H7 (cell line): ENCODE measurements around the gene MOB2. TPM values are rescaled to one million over a fixed set of nuclear protein-coding genes. Genes with fewer than 3 reads are reported as not detected.

ENCODE experiments used
- DNase-seq: peaks from one replicate; pipeline ENCODE4 v3.0.0; 2012
- H3K27me3 ChIP-seq: 2 replicates; pipeline ENCODE4 v1.6.0; 2011; ENCODE audit warnings: mild to moderate bottlenecking, low read length; ENCODE audit not compliant: control insufficient read depth, insufficient read depth
- H3K36me3 ChIP-seq: replicated peaks from 2 replicates; pipeline ENCODE4 v1.5.1; 2011; ENCODE audit warnings: low read length; ENCODE audit not compliant: control insufficient read depth, insufficient read depth
- H3K4me3 ChIP-seq: 2 replicates; pipeline ENCODE4 v1.5.1; 2011; ENCODE audit warnings: low read depth, mild to moderate bottlenecking, control low read depth, low read length, moderate library complexity; ENCODE audit not compliant: insufficient read depth
- total RNA-seq: library from RNA; depleted of rRNA; stranded (reverse); fragments of >200 nt; shearing (Covaris generic); gene quantifications from 2 replicates; pipeline ENCODE4 v1.2.3, GENCODE V29; 2014

The MOB2 gene
- total RNA-seq, 1 experiment from 2014 or later: 20.2 TPM

- H3K27me3 ChIP-seq: no peaks in the 10 kb centered on the region
- no peaks in the 10 kb centered on the region; the same call in 1 of the 2 replicates for H3K36me3 ChIP-seq
- no peak overlapping the region for H3K4me3 ChIP-seq
- no peak for DNase-seq
Observed at GRCh38 chr11:1457856-1458255, 28.7 kb downstream of the MOB2 start.

GRCh38 chr11:1457326-1457680 is 29.3 kb downstream of the MOB2 start:
- Histone ChIP-seq H3K27me3 (no peaks in the 10 kb centered on the region), H3K4me3 (no peak overlapping the region), H3K36me3 (peaks cover 2% of the 10 kb centered on the region; the same call in 1 of the 2 replicates)
- DNase-seq: no peak

GRCh38 chr11:1456596-1457325 is 29.8 kb downstream of the MOB2 start:
- H3K27me3 ChIP-seq: no peaks in the 10 kb centered on the region
- DNase-seq: no peak
- peaks cover 2% of the 10 kb centered on the region; the same call in 1 of the 2 replicates for H3K36me3 ChIP-seq
- no peak overlapping the region for H3K4me3 ChIP-seq

GRCh38 chr11:1456176-1456575 is 30.4 kb downstream of the MOB2 start:
- H3K4me3 ChIP-seq: no peak overlapping the region
- H3K27me3 ChIP-seq: no peaks in the 10 kb centered on the region
- DNase-seq: no peak
- H3K36me3 ChIP-seq: peaks cover 2% of the 10 kb centered on the region; the same call in 1 of the 2 replicates

- DNase-seq: no peak
- Histone ChIP-seq H3K36me3 (peaks cover 2% of the 10 kb centered on the region; the same call in 1 of the 2 replicates), H3K27me3 (no peaks in the 10 kb centered on the region), H3K4me3 (no peak overlapping the region)
Observed at GRCh38 chr11:1455763-1456060, 30.9 kb downstream of the MOB2 start.

GRCh38 chr11:1455032-1455762 is 31.4 kb downstream of the MOB2 start:
- H3K4me3 ChIP-seq: no peak overlapping the region
- peaks cover 2% of the 10 kb centered on the region; the same call in 1 of the 2 replicates for H3K36me3 ChIP-seq
- no peaks in the 10 kb centered on the region for H3K27me3 ChIP-seq
- no peak for DNase-seq

- Histone ChIP-seq H3K36me3 (peaks cover 2% of the 10 kb centered on the region; the same call in 1 of the 2 replicates), H3K27me3 (no peaks in the 10 kb centered on the region), H3K4me3 (no peak overlapping the region)
- DNase-seq: no peak
Observed at GRCh38 chr11:1454576-1454975, 32.0 kb downstream of the MOB2 start.

- no peaks in the 10 kb centered on the region for H3K27me3 ChIP-seq
- peaks cover 2% of the 10 kb centered on the region; the same call in 1 of the 2 replicates for H3K36me3 ChIP-seq
- H3K4me3 ChIP-seq: no peak overlapping the region
- DNase-seq: peak; percentile 96
Observed at GRCh38 chr11:1453611-1454034, 33.0 kb downstream of the MOB2 start.

GRCh38 chr11:1452744-1453143 is 33.8 kb downstream of the MOB2 start:
- Histone ChIP-seq H3K36me3 (peaks cover 2% of the 10 kb centered on the region; the same call in 1 of the 2 replicates), H3K4me3 (no peak overlapping the region), H3K27me3 (no peaks in the 10 kb centered on the region)
- no peak for DNase-seq

GRCh38 chr11:1451781-1452470 is 34.7 kb downstream of the MOB2 start:
- no peak for DNase-seq
- no peak overlapping the region for H3K4me3 ChIP-seq
- peaks cover 2% of the 10 kb centered on the region; the same call in 1 of the 2 replicates for H3K36me3 ChIP-seq
- H3K27me3 ChIP-seq: no peaks in the 10 kb centered on the region

- H3K27me3 ChIP-seq: no peaks in the 10 kb centered on the region
- DNase-seq: peak; percentile 89
- H3K36me3 ChIP-seq: peaks cover 2% of the 10 kb centered on the region; the same call in 1 of the 2 replicates
- no peak overlapping the region for H3K4me3 ChIP-seq
Observed at GRCh38 chr11:1450949-1451710, 35.4 kb downstream of the MOB2 start.

- H3K4me3 ChIP-seq: no peak overlapping the region
Observed at GRCh38 chr11:1450344-1450875, 36.2 kb downstream of the MOB2 start.

GRCh38 chr11:1449490-1450243 is 36.9 kb downstream of the MOB2 start:
- H3K27me3 ChIP-seq: no peaks in the 10 kb centered on the region
- DNase-seq: peak; percentile 74
- peaks cover 2% of the 10 kb centered on the region; the same call in 1 of the 2 replicates for H3K36me3 ChIP-seq

More at GRCh38 chr11:1450344-1450875, 36.2 kb downstream of the MOB2 start:
- H3K36me3 ChIP-seq: peaks cover 2% of the 10 kb centered on the region; the same call in 1 of the 2 replicates
- H3K27me3 ChIP-seq: no peaks in the 10 kb centered on the region
- DNase-seq: no peak

More at GRCh38 chr11:1449490-1450243, 36.9 kb downstream of the MOB2 start:
- H3K4me3 ChIP-seq: no peak overlapping the region
